K562 (cell line): ENCODE measurements around the gene HIVEP1. TPM values are rescaled to one million over a fixed set of nuclear protein-coding genes. Genes with fewer than 3 reads are reported as not detected.
A peak's percentile ranks its signal among the peaks of the same experiment; 100 is the strongest.

Experiments used
- ARID1B ChIP-seq: fragments of 450-650 bp; IDR thresholded peaks from 2 replicates; pipeline ENCODE4 v1.6.1; 2016; ENCODE audit warnings: antibody characterized with exemption, mild to moderate bottlenecking, inconsistent platforms
- BHLHE40 ChIP-seq: IDR thresholded peaks from 2 replicates; pipeline ENCODE4 v1.6.1; 2011; ENCODE audit warnings: low read length, improper control_type of control experiment
- FOXK2 ChIP-seq, 2 experiments: fragments of 450-650 bp; IDR thresholded peaks in 1 of 2; conservative IDR thresholded peaks in 1 of 2; 2 replicates each; pipeline ENCODE4 v1.6.1; 2016; ENCODE audit warnings: low read depth in 2 of 2, mild to moderate bottlenecking in 1 of 2
- GATAD2A ChIP-seq: fragments of 450-650 bp; IDR thresholded peaks from 2 replicates; pipeline ENCODE4 v1.6.1; 2017
- HIVEP1 ChIP-seq: fragments of 250-450 bp; sonication (Bioruptor Pico); IDR thresholded peaks from 2 replicates; pipeline ENCODE4 v1.4.0; 2020; ENCODE audit warnings: mild to moderate bottlenecking
- LEF1 ChIP-seq: fragments of 450-650 bp; IDR thresholded peaks from 2 replicates; pipeline ENCODE4 v1.6.1; 2016; ENCODE audit warnings: mild to moderate bottlenecking
- NCOA1 ChIP-seq: fragments of 450-650 bp; IDR thresholded peaks from 2 replicates; pipeline ENCODE4 v1.6.1; 2016; ENCODE audit warnings: low read depth
- RFX1 ChIP-seq: fragments of 450-650 bp; IDR thresholded peaks from 2 replicates; pipeline ENCODE4 v1.6.1; 2016; ENCODE audit warnings: mild to moderate bottlenecking, moderate library complexity
- SNRNP70 ChIP-seq: fragments of 200-400 bp; formaldehyde crosslinking; optimal IDR thresholded peaks from 2 replicates; pipeline ENCODE3; 2017; ENCODE audit warnings: low read depth, low read length
- TFAM ChIP-seq: fragments of 250-450 bp; sonication (Bioruptor Pico); conservative IDR thresholded peaks from 2 replicates; pipeline ENCODE4 v1.5.0; 2021; ENCODE audit warnings: mild to moderate bottlenecking, moderate library complexity
- ZNF311 ChIP-seq: fragments of 250-450 bp; sonication (Bioruptor Pico); IDR thresholded peaks from 2 replicates; pipeline ENCODE4 v1.4.0; 2020; ENCODE audit warnings: mild to moderate bottlenecking, moderate library complexity
- ZNF551 ChIP-seq: fragments of 250-450 bp; sonication (Bioruptor Pico); IDR thresholded peaks from 2 replicates; pipeline ENCODE4 v1.5.0; 2021; ENCODE audit warnings: mild to moderate bottlenecking, moderate library complexity
- ZNF57 ChIP-seq: fragments of 450-650 bp; formaldehyde crosslinking; IDR thresholded peaks from 2 replicates; pipeline ENCODE4 v1.4.0; 2020; ENCODE audit warnings: mild to moderate bottlenecking, moderate library complexity
- ZNF586 ChIP-seq: fragments of 450-650 bp; formaldehyde crosslinking; conservative IDR thresholded peaks from 2 replicates; pipeline ENCODE4 v1.4.0; 2020; ENCODE audit warnings: mild to moderate bottlenecking, moderate library complexity
- polyA plus RNA-seq, 8 experiments: library from polyadenylated mRNA; depleted of rRNA in 4 of 8; stranded (reverse) in 5 of 8; unstranded in 3 of 8; fragments of >200 nt; fragmentation: Nextera tagmentation in 2 of 8; fragmentation: Illumina TruSeq in 1 of 8; extraction: Ambion mirVana in 2 of 8; extraction: Trizol in 1 of 8; gene quantifications; 2 replicates each; pipeline versions ENCODE4 v1.2.1 to v1.2.3, GENCODE V29; 2011 to 2014; ENCODE audit warnings: inconsistent platforms in 1 of 8, missing spikeins in 1 of 8
- total RNA-seq, 7 experiments: library from RNA; depleted of rRNA in 6 of 7; stranded (reverse); fragments of >200 nt in 6 of 7; fragmentation: Illumina TruSeq in 2 of 7; extraction: Trizol in 2 of 7; gene quantifications; 2 replicates each; pipeline versions ENCODE4 v1.2.1 to v1.2.3, GENCODE V29; 2011 to 2021; ENCODE audit warnings: low replicate concordance in 1 of 7
- TF ChIP-seq, protein P1 (sequence below), 2 experiments: fragments of 450-650 bp; IDR thresholded peaks; 2 replicates each; pipeline ENCODE4 v1.6.1; 2016; ENCODE audit warnings: mild to moderate bottlenecking in 2 of 2, borderline replicate concordance in 1 of 2, low read depth in 1 of 2, moderate library complexity in 1 of 2
- TF ChIP-seq, protein P2 (sequence below): fragments of 250-450 bp; sonication (Bioruptor Pico); IDR thresholded peaks from 2 replicates; pipeline ENCODE4 v1.4.0; 2020
- TF ChIP-seq, protein P3 (sequence below): sonication (generic); IDR thresholded peaks from 2 replicates; pipeline ENCODE4 v1.6.1; 2016

The HIVEP1 gene
- total and polyA plus RNA-seq, 9 of the 15 experiments (the other 6 are each of a cell fraction or from before 2014, with no cell fraction given): 6.0 to 33.3 (median 21.7) TPM

DNA sequence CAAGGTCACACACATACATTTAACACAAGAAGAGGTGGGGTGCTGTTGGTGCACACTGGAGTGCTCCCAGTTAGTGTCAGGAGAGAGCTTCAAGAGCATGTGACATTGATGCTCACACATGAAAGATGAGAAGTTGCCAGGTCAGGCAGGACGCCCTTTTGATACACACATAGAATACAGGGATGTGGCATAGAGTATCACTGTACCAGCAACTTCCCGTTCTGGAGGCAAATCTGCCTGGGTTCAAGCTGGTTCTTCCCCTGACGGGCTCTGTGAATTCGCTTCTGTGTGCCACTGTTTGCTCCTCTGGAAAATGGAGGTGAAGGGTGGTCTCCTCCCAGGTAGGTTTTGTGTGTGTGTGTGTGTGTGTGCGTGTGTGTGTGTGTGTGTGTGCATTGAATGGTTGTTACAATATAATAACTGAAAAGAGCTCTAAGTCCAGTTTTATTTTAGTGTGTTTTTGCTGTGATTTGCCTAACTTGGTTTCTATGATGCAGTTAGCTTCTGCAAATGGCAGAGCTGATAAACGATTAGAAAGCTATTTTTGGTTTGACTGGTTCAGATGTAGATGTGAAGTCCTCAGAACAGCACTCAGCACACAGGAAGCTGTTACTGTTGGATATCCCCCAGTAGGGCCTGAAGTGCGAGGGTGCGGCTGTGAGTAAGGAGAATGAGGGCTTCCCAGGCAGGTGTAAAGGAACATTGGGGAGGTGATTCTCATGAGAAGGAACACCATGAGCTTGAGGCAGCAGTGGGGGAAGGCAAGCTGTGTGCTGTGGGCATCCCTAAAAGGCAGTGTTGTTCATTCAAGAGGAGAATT lies 53.4 kb downstream of the HIVEP1 start (continued):
- TF ChIP-seq, protein P1, sequence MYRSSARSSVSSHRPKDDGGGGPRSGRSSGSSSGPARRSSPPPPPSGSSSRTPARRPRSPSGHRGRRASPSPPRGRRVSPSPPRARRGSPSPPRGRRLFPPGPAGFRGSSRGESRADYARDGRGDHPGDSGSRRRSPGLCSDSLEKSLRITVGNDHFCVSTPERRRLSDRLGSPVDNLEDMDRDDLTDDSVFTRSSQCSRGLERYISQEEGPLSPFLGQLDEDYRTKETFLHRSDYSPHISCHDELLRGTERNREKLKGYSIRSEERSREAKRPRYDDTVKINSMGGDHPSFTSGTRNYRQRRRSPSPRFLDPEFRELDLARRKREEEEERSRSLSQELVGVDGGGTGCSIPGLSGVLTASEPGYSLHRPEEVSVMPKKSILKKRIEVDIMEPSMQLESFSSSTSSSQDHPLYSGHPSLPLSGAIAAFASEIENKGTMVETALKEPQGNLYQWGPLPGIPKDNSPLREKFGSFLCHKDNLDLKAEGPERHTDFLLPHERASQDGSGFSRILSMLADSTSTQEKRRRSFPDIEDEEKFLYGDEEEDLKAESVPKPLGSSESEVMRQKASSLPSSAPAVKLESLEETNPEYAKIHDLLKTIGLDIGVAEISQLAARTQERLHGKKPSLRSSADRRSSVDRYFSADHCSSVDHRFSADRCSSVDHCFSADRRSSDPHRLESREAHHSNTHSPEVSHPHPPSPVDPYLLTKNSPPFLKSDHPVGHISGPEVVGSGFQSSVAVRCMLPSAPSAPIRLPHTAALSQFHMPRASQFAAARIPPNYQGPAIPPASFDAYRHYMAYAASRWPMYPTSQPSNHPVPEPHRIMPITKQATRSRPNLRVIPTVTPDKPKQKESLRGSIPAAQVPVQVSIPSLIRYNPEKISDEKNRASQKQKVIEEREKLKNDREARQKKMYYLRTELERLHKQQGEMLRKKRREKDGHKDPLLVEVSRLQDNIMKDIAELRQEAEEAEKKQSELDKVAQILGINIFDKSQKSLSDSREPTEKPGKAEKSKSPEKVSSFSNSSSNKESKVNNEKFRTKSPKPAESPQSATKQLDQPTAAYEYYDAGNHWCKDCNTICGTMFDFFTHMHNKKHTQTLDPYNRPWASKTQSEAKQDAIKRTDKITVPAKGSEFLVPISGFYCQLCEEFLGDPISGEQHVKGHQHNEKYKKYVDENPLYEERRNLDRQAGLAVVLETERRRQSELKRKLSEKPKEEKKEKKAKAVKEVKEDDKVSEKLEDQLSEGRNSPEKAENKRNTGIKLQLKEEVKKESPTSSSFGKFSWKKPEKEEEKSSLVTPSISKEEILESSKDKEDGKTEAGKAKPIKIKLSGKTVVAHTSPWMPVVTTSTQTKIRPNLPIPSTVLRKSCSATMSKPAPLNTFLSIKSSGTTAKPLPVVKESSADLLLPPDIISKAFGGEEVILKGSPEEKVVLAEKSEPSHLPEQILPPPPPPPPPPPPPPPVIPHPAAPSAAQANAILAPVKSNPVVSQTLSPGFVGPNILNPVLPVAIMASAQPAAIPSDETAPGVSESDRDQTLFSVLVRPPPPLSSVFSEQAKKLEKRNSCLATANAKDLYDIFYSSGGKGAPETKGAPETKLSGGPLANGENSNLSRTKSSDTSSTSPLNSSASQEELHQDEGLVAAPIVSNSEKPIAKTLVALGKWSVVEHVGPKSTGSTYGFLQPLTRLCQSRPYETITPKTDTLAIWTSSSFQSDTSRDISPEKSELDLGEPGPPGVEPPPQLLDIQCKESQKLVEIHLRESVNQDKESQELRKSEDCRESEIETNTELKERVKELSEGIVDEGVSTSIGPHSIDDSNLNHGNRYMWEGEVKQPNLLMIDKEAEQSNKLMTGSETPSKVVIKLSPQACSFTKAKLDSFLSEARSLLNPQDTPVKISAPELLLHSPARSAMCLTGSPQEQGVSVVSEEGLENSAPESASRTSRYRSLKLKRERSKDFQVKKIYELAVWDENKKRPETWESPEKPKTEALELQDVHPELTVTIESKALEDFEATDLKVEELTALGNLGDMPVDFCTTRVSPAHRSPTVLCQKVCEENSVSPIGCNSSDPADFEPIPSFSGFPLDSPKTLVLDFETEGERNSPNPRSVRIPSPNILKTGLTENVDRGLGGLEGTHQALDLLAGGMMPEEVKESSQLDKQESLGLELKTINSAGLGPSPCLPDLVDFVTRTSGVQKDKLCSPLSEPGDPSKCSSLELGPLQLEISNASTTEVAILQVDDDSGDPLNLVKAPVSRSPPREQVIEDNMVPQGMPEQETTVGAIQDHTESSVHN (IDR thresholded peaks at IDR 0.05; ENCODE audit: borderline replicate concordance in 1 of 2, low read depth in 1 of 2): no peak
- TF ChIP-seq ZNF311 (CRISPR knock-in tag) (no peak), RFX1 (no peak; the same call in 1 of the 2 replicates), FOXK2 (conservative IDR thresholded peaks at IDR 0.05 in 1 of 2, IDR thresholded peaks at IDR 0.05 in 1 of 2; ENCODE audit: low read depth in 2 of 2) (no peak; a peak in 1 of 4 replicates), ZNF586 (CRISPR knock-in tag) (no peak), ARID1B (peak; percentile 78), ZNF551 (CRISPR knock-in tag) (no peak), NCOA1 (peak; percentile 44; the same call in 1 of the 2 replicates), TFAM (CRISPR knock-in tag) (no peak), SNRNP70 (no peak), BHLHE40 (no peak), GATAD2A (0 out of 2 replicates have a peak, but pooled peaks have one; percentile 25), HIVEP1 (CRISPR knock-in tag) (no peak), ZNF57 (CRISPR knock-in tag) (no peak), LEF1 (0 out of 2 replicates have a peak, but pooled peaks have one; percentile 10)
- TF ChIP-seq, protein P2, sequence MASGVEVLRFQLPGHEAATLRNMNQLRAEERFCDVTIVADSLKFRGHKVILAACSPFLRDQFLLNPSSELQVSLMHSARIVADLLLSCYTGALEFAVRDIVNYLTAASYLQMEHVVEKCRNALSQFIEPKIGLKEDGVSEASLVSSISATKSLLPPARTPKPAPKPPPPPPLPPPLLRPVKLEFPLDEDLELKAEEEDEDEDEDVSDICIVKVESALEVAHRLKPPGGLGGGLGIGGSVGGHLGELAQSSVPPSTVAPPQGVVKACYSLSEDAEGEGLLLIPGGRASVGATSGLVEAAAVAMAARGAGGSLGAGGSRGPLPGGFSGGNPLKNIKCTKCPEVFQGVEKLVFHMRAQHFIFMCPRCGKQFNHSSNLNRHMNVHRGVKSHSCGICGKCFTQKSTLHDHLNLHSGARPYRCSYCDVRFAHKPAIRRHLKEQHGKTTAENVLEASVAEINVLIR: no peak
- TF ChIP-seq, protein P3, sequence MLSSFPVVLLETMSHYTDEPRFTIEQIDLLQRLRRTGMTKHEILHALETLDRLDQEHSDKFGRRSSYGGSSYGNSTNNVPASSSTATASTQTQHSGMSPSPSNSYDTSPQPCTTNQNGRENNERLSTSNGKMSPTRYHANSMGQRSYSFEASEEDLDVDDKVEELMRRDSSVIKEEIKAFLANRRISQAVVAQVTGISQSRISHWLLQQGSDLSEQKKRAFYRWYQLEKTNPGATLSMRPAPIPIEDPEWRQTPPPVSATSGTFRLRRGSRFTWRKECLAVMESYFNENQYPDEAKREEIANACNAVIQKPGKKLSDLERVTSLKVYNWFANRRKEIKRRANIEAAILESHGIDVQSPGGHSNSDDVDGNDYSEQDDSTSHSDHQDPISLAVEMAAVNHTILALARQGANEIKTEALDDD: peak; percentile 53; the same call in 1 of the 2 replicates
